Measurements from ENCODE around the gene C19orf12. TPM values are rescaled to one million over a fixed set of nuclear protein-coding genes. Genes with fewer than 3 reads are reported as not detected.

Gene C19orf12
- total and polyA plus RNA-seq, 2 of the 13 experiments (the other 11 are each of a cell fraction or from before 2014, with no cell fraction given), result 17.7 to 34.4 TPM

GRCh38 chr19:29708554-29709439 is 6.3 kb downstream of the C19orf12 start (continued):
- TF ChIP-seq ZNF407 (CRISPR knock-in tag; IDR thresholded peaks at IDR 0.05; ENCODE audit: not compliant biosample characterization), result no peak
- peak; percentile 52 to 87 for TF ChIP-seq POLR2A (IDR thresholded peaks at IDR 0.05; ENCODE audit: insufficient read depth in 1 of 2, low read depth in 2 of 2, low read length in 2 of 2)
- TF ChIP-seq SAFB2 (CRISPR knock-in tag; IDR thresholded peaks at IDR 0.05; ENCODE audit: borderline replicate concordance, low read depth), result 0 out of 2 replicates have a peak, but pooled peaks have one; percentile 21
- peak; percentile 41 for TF ChIP-seq XRCC5 (optimal IDR thresholded peaks at IDR 0.05; ENCODE audit: low read length)
- TF ChIP-seq ZNF737 (CRISPR knock-in tag; IDR thresholded peaks at IDR 0.05; ENCODE audit: borderline replicate concordance), result no peak
- TF ChIP-seq ZSCAN20 (CRISPR knock-in tag; IDR thresholded peaks at IDR 0.05; ENCODE audit: borderline replicate concordance), result no peak
- no peak for TF ChIP-seq MEF2D (CRISPR knock-in tag; IDR thresholded peaks at IDR 0.05)
- 0 out of 2 replicates have a peak, but pooled peaks have one; percentile 38 for TF ChIP-seq ARNTL (CRISPR knock-in tag; IDR thresholded peaks at IDR 0.05)
- TF ChIP-seq ZKSCAN1 (IDR thresholded peaks at IDR 0.05; ENCODE audit: low read length), result no peak
- no peak for TF ChIP-seq HMGXB3 (CRISPR knock-in tag; IDR thresholded peaks at IDR 0.05; ENCODE audit: borderline replicate concordance)
- no peak for TF ChIP-seq SOX6 (IDR thresholded peaks at IDR 0.05)
- TF ChIP-seq SOX6 (CRISPR knock-in tag; IDR thresholded peaks at IDR 0.05), result peak; percentile 70
- TF ChIP-seq PBX2 (CRISPR knock-in tag; IDR thresholded peaks at IDR 0.05), result no peak
- no peak for TF ChIP-seq NFE2 (CRISPR knock-in tag; IDR thresholded peaks at IDR 0.05)
- no peak for TF ChIP-seq BRCA1 (CRISPR knock-in tag; IDR thresholded peaks at IDR 0.05)
- no peak for TF ChIP-seq NFIB (CRISPR knock-in tag; IDR thresholded peaks at IDR 0.05; ENCODE audit: borderline replicate concordance)
